ENCODE results near the gene TM6SF1.
A peak's percentile ranks its signal among the peaks of the same experiment; 100 is the strongest.

The TM6SF1 gene

DNA sequence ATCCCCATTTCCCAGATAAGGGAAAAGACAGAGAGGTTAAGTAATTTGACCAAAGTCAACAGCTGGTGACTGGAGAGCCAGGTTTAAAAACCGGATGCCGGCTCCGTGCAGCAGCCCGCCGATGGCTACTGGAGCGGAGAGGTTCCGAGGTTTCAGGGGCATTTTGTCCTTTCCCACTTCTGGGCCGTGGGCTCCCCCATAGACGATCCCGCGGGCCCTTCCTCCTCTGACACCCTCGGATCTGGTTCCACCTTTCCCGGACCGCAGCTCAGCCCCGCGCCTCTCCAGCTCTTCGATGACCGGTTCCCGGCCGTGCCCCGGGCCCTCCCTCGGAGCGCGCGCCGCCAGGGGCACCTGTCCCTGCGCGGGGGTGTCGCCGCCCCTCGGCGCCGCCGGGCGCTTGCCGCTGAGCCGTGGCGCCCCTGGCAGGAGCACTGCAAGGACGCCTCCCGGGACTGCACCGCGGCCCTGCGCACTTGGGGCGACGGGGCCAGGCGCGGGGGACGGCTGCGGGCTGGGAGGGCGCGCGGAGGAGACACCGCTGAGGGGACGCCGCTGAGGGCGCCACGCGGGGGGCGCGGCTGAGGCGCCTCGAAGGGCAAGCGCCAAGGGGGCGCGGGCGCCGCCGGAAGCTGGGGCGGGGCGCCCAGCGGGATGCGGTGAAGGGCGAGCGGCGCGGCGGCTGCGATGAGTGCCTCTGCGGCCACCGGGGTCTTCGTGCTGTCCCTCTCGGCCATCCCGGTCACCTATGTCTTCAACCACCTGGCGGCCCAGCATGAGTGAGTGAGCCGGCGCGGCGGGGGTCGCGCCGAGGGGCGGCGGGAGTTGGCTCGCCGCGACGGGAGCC is at the start of gene TM6SF1:
TM6SF1 (plus strand) TSS at position 652 of the 847 bp plus-strand sequence; CDS start at position 688, 36 bp downstream.
- H3K9ac ChIP-seq (ENCODE audit: low read depth, low read length), result no peak within 1 kb of the TSS
- no peaks in the 10 kb centered on the region; the same call in 1 of the 2 replicates for H3K9me3 ChIP-seq (ENCODE audit: insufficient read depth, low read depth, low read length)
- H3K27me3 ChIP-seq (ENCODE audit: insufficient read depth, low read length), result peaks cover 49% of the 10 kb centered on the region
- H3K27ac ChIP-seq (ENCODE audit: low read length), result no peak within 1 kb of the TSS
- H3K4me3 ChIP-seq (ENCODE audit: low read length), result peak within 1 kb of the TSS; percentile 60; the same call in 1 of the 2 replicates
- peaks cover 3% of the 10 kb centered on the region; the same call in 1 of the 2 replicates for H3K4me1 ChIP-seq (ENCODE audit: insufficient read depth, low read length)
- no peaks in the 10 kb centered on the region for H3K36me3 ChIP-seq (ENCODE audit: insufficient read depth, low read depth, low read length)

GRCh38 chr15:83057696-83058376 is 49.6 kb upstream of the TM6SF1 start:
- Histone ChIP-seq H3K4me1 (ENCODE audit: insufficient read depth, low read length) (peaks cover 15% of the 10 kb centered on the region; the same call in 1 of the 2 replicates), H3K27me3 (ENCODE audit: insufficient read depth, low read length) (no peaks in the 10 kb centered on the region), H3K27ac (ENCODE audit: low read length) (peak overlapping the region; percentile 3), H3K4me3 (ENCODE audit: low read length) (peak overlapping the region; percentile 9; the same call in 1 of the 2 replicates), H3K9me3 (ENCODE audit: insufficient read depth, low read depth, low read length) (no peaks in the 10 kb centered on the region), H3K36me3 (ENCODE audit: insufficient read depth, low read depth, low read length) (peaks cover 52% of the 10 kb centered on the region), H3K9ac (ENCODE audit: low read depth, low read length) (peak overlapping the region; percentile 24; the same call in 1 of the 2 replicates)

DNA sequence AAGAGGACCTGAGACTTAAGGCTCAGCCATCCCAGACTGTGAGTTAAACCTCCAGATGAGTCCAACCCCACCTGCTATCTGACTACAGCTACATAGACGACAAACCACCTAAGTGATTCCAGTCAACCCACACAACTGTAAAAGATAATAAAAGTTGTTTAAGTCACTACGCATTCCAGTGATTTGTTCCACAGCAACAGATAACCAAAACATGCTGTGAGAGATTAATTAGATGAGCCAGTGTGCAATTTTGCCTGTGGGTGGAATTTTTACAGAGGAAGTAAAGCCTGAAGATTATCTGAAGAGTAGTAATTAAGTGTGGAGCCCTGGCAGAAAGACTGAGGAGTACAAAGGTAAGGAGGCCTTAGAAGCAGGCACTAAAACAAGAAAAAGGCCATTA is 45.8 kb upstream of the TM6SF1 start:
- H3K4me3 ChIP-seq (ENCODE audit: low read length), result no peak overlapping the region
- H3K36me3 ChIP-seq (ENCODE audit: insufficient read depth, low read depth, low read length), result peaks cover 17% of the 10 kb centered on the region; the same call in 1 of the 2 replicates
- peaks cover 29% of the 10 kb centered on the region; the same call in 1 of the 2 replicates for H3K4me1 ChIP-seq (ENCODE audit: insufficient read depth, low read length)
- no peaks in the 10 kb centered on the region for H3K27me3 ChIP-seq (ENCODE audit: insufficient read depth, low read length)
- no peaks in the 10 kb centered on the region for H3K9me3 ChIP-seq (ENCODE audit: insufficient read depth, low read depth, low read length)
- no peak overlapping the region for H3K27ac ChIP-seq (ENCODE audit: low read length)
- no peak overlapping the region for H3K9ac ChIP-seq (ENCODE audit: low read depth, low read length)

- Histone ChIP-seq H3K36me3 (ENCODE audit: insufficient read depth, low read depth, low read length) (peaks cover 17% of the 10 kb centered on the region; the same call in 1 of the 2 replicates), H3K4me3 (ENCODE audit: low read length) (no peak overlapping the region; the same call in 1 of the 2 replicates), H3K9ac (ENCODE audit: low read depth, low read length) (no peak overlapping the region), H3K4me1 (ENCODE audit: insufficient read depth, low read length) (peaks cover 24% of the 10 kb centered on the region; the same call in 1 of the 2 replicates), H3K27ac (ENCODE audit: low read length) (no peak overlapping the region), H3K27me3 (ENCODE audit: insufficient read depth, low read length) (no peaks in the 10 kb centered on the region), H3K9me3 (ENCODE audit: insufficient read depth, low read depth, low read length) (no peaks in the 10 kb centered on the region)
These were observed 44.7 kb upstream of the TM6SF1 start for GRCh38 chr15:83062768-83063180.

- Histone ChIP-seq H3K9ac (ENCODE audit: low read depth, low read length) (peak overlapping the region; percentile 8; the same call in 1 of the 2 replicates), H3K9me3 (ENCODE audit: insufficient read depth, low read depth, low read length) (no peaks in the 10 kb centered on the region), H3K4me1 (ENCODE audit: insufficient read depth, low read length) (peaks cover 22% of the 10 kb centered on the region; the same call in 1 of the 2 replicates), H3K4me3 (ENCODE audit: low read length) (peak overlapping the region; percentile 85), H3K27ac (ENCODE audit: low read length) (no peak overlapping the region), H3K27me3 (ENCODE audit: insufficient read depth, low read length) (no peaks in the 10 kb centered on the region), H3K36me3 (ENCODE audit: insufficient read depth, low read depth, low read length) (peaks cover 17% of the 10 kb centered on the region; the same call in 1 of the 2 replicates)
These were observed 43.9 kb upstream of the TM6SF1 start for GRCh38 chr15:83063551-83063950.

- H3K9me3 ChIP-seq (ENCODE audit: insufficient read depth, low read depth, low read length), result peaks cover 5% of the 10 kb centered on the region; the same call in 1 of the 2 replicates
- H3K27me3 ChIP-seq (ENCODE audit: insufficient read depth, low read length), result no peaks in the 10 kb centered on the region
- no peak overlapping the region for H3K27ac ChIP-seq (ENCODE audit: low read length)
- H3K36me3 ChIP-seq (ENCODE audit: insufficient read depth, low read depth, low read length), result peaks cover 17% of the 10 kb centered on the region; the same call in 1 of the 2 replicates
- H3K4me1 ChIP-seq (ENCODE audit: insufficient read depth, low read length), result peaks cover 22% of the 10 kb centered on the region; the same call in 1 of the 2 replicates
- H3K4me3 ChIP-seq (ENCODE audit: low read length), result peak overlapping the region; percentile 85
- H3K9ac ChIP-seq (ENCODE audit: low read depth, low read length), result peak overlapping the region; percentile 89; the same call in 1 of the 2 replicates
These were observed 42.6 kb upstream of the TM6SF1 start for GRCh38 chr15:83064859-83065258.

DNA sequence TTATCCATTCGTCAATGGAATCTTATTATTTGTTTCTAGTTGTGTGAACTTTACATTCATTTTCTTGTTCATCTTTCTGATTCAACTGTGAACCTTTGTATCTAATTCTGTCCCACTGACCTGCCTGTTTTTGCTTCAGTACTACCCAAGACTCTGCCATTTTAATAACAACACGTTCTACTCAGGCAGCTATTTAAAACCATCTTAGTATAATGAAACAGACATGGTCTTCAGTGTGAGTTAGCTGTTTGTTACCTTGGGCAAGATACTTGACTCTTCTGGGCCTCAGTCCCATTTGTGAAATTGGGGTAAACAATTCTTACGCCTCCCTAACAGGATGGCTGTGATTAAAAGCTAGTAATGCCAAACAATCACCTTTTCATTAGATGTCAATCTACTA is 42.0 kb upstream of the TM6SF1 start:
- Histone ChIP-seq H3K4me1 (ENCODE audit: insufficient read depth, low read length) (peaks cover 22% of the 10 kb centered on the region; the same call in 1 of the 2 replicates), H3K4me3 (ENCODE audit: low read length) (peak overlapping the region; percentile 85), H3K9me3 (ENCODE audit: insufficient read depth, low read depth, low read length) (peaks cover 5% of the 10 kb centered on the region; the same call in 1 of the 2 replicates), H3K27ac (ENCODE audit: low read length) (no peak overlapping the region), H3K36me3 (ENCODE audit: insufficient read depth, low read depth, low read length) (peaks cover 17% of the 10 kb centered on the region; the same call in 1 of the 2 replicates), H3K27me3 (ENCODE audit: insufficient read depth, low read length) (no peaks in the 10 kb centered on the region), H3K9ac (ENCODE audit: low read depth, low read length) (peak overlapping the region; percentile 89; the same call in 1 of the 2 replicates)

GRCh38 chr15:83066034-83066733 is 41.3 kb upstream of the TM6SF1 start:
- Histone ChIP-seq H3K4me1 (ENCODE audit: insufficient read depth, low read length) (peaks cover 22% of the 10 kb centered on the region; the same call in 1 of the 2 replicates), H3K27ac (ENCODE audit: low read length) (no peak overlapping the region), H3K4me3 (ENCODE audit: low read length) (peak overlapping the region; percentile 85), H3K27me3 (ENCODE audit: insufficient read depth, low read length) (no peaks in the 10 kb centered on the region), H3K36me3 (ENCODE audit: insufficient read depth, low read depth, low read length) (peaks cover 14% of the 10 kb centered on the region; the same call in 1 of the 2 replicates), H3K9ac (ENCODE audit: low read depth, low read length) (peak overlapping the region; percentile 89), H3K9me3 (ENCODE audit: insufficient read depth, low read depth, low read length) (peaks cover 5% of the 10 kb centered on the region; the same call in 1 of the 2 replicates)

- Histone ChIP-seq H3K27me3 (ENCODE audit: insufficient read depth, low read length) (no peaks in the 10 kb centered on the region), H3K9ac (ENCODE audit: low read depth, low read length) (peak within 1 kb of the TSS; percentile 89), H3K4me1 (ENCODE audit: insufficient read depth, low read length) (peaks cover 22% of the 10 kb centered on the region; the same call in 1 of the 2 replicates), H3K4me3 (ENCODE audit: low read length) (peak within 1 kb of the TSS; percentile 85), H3K36me3 (ENCODE audit: insufficient read depth, low read depth, low read length) (peaks cover 6% of the 10 kb centered on the region; the same call in 1 of the 2 replicates), H3K27ac (ENCODE audit: low read length) (peak within 1 kb of the TSS; percentile 13), H3K9me3 (ENCODE audit: insufficient read depth, low read depth, low read length) (peaks cover 5% of the 10 kb centered on the region; the same call in 1 of the 2 replicates)
These were observed 40.5 kb upstream of the TM6SF1 start, which contains the start of gene BTBD1 for GRCh38 chr15:83066734-83067637. Gene BTBD1, minus strand, starts transcription at chr15:83067252. Its CDS starts 101 bp downstream, at chr15:83067151.

- H3K4me3 ChIP-seq (ENCODE audit: low read length), result peak overlapping the region; percentile 85; the same call in 1 of the 2 replicates
- no peaks in the 10 kb centered on the region for H3K27me3 ChIP-seq (ENCODE audit: insufficient read depth, low read length)
- no peaks in the 10 kb centered on the region; the same call in 1 of the 2 replicates for H3K36me3 ChIP-seq (ENCODE audit: insufficient read depth, low read depth, low read length)
- peak overlapping the region; percentile 89; the same call in 1 of the 2 replicates for H3K9ac ChIP-seq (ENCODE audit: low read depth, low read length)
- H3K4me1 ChIP-seq (ENCODE audit: insufficient read depth, low read length), result peaks cover 22% of the 10 kb centered on the region; the same call in 1 of the 2 replicates
- peak overlapping the region; percentile 13 for H3K27ac ChIP-seq (ENCODE audit: low read length)
- H3K9me3 ChIP-seq (ENCODE audit: insufficient read depth, low read depth, low read length), result peaks cover 5% of the 10 kb centered on the region; the same call in 1 of the 2 replicates
These were observed 39.8 kb upstream of the TM6SF1 start for GRCh38 chr15:83067638-83067962.

Measured in iPS-20b (cell line).